ENCODE measurements around the gene ZNF365. TPM values are rescaled to one million over a fixed set of nuclear protein-coding genes. Genes with fewer than 3 reads are reported as not detected.

The ZNF365 gene
- total and polyA plus RNA-seq, 2 of the 8 experiments (the other 6 are each of a cell fraction or from before 2014, with no cell fraction given), result 0.41 to 0.43 TPM

DNA sequence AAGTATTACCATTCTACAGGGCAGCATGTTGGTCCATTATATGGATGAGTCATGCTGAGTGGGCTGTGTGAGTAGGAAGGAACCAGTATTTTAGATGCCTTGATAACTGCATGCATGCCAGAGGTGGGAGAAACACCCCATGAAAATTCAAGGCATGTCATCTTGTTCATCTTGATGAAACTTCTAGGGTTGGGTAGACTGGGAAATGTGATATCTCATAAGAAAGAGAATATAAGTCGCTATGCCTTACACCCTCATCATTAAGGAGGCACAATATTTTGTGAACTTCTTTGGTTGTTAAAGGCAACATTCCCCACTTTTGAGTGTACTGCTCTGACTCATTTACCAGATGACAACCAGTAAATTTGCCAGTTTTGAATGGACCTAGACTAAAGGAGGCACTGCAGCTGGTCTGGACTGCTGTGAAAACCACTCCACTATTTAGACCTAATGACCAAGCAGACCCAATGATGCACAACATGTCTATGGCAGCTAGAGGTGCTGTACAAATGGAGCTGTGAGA lies 48.0 kb downstream of the ZNF365 start (continued):
- TF ChIP-seq CBX8 (IDR thresholded peaks at IDR 0.05; ENCODE audit: borderline replicate concordance, low read depth, low read length) (no peak), TAF7 (optimal IDR thresholded peaks at IDR 0.05; ENCODE audit: borderline replicate concordance, low read depth, low read length) (no peak), FOSL1 (IDR thresholded peaks at IDR 0.05; ENCODE audit: insufficient read depth, low read depth, low read length) (no peak), CHD1 (IDR thresholded peaks at IDR 0.05; ENCODE audit: low read depth, low read length) (no peak)

All from H1 (cell line).